Measurements from ENCODE around the gene ELAVL1.
A peak's percentile ranks its signal among the peaks of the same experiment; 100 is the strongest.

ELAVL1 gene

GRCh38 chr19:8023371-8023770, 17.9 kb upstream of the ELAVL1 start:
- FAIRE-seq (no peak), DNase-seq (ENCODE audit: insufficient read length, low spot score) (no peak)
- no peak for TF ChIP-seq TAF1 (IDR thresholded peaks at IDR 0.05; ENCODE audit: low read depth, low read length)
- no peak for TF ChIP-seq POLR2AphosphoS5 (IDR thresholded peaks at IDR 0.05; ENCODE audit: low read depth, low read length)
- no peak for TF ChIP-seq POLR2A (IDR thresholded peaks at IDR 0.05; ENCODE audit: low read depth, low read length)
- no peak for TF ChIP-seq POU2F2 (IDR thresholded peaks at IDR 0.05; ENCODE audit: low read depth, low read length)
- no peak for TF ChIP-seq PAX5 (IDR thresholded peaks at IDR 0.05; ENCODE audit: insufficient read depth, low read length, severe bottlenecking)
- no peak for TF ChIP-seq SPI1 (IDR thresholded peaks at IDR 0.05; ENCODE audit: low read depth, low read length)

GRCh38 chr19:8022275-8022674, 16.8 kb upstream of the ELAVL1 start:
- DNase-seq (ENCODE audit: insufficient read length, low spot score) (no peak), FAIRE-seq (no peak)
- no peak for TF ChIP-seq POLR2A (IDR thresholded peaks at IDR 0.05; ENCODE audit: low read depth, low read length)
- TF ChIP-seq SPI1 (IDR thresholded peaks at IDR 0.05; ENCODE audit: low read depth, low read length) = no peak
- TF ChIP-seq PAX5 (IDR thresholded peaks at IDR 0.05; ENCODE audit: insufficient read depth, low read length, severe bottlenecking) = no peak
- TF ChIP-seq TAF1 (IDR thresholded peaks at IDR 0.05; ENCODE audit: low read depth, low read length) = no peak
- no peak for TF ChIP-seq POU2F2 (IDR thresholded peaks at IDR 0.05; ENCODE audit: low read depth, low read length)
- TF ChIP-seq POLR2AphosphoS5 (IDR thresholded peaks at IDR 0.05; ENCODE audit: low read depth, low read length) = no peak

GRCh38 chr19:8021374-8021773, 15.9 kb upstream of the ELAVL1 start:
- TF ChIP-seq POLR2A (IDR thresholded peaks at IDR 0.05; ENCODE audit: low read depth, low read length) (no peak), POU2F2 (IDR thresholded peaks at IDR 0.05; ENCODE audit: low read depth, low read length) (no peak), PAX5 (IDR thresholded peaks at IDR 0.05; ENCODE audit: insufficient read depth, low read length, severe bottlenecking) (no peak), POLR2AphosphoS5 (IDR thresholded peaks at IDR 0.05; ENCODE audit: low read depth, low read length) (no peak), TAF1 (IDR thresholded peaks at IDR 0.05; ENCODE audit: low read depth, low read length) (no peak), SPI1 (IDR thresholded peaks at IDR 0.05; ENCODE audit: low read depth, low read length) (no peak)
- DNase-seq (ENCODE audit: insufficient read length, low spot score) (no peak), FAIRE-seq (no peak)

GRCh38 chr19:8020681-8021080, 15.2 kb upstream of the ELAVL1 start:
- FAIRE-seq (no peak), DNase-seq (ENCODE audit: insufficient read length, low spot score) (no peak)
- TF ChIP-seq TAF1 (IDR thresholded peaks at IDR 0.05; ENCODE audit: low read depth, low read length) = no peak
- TF ChIP-seq POU2F2 (IDR thresholded peaks at IDR 0.05; ENCODE audit: low read depth, low read length) = no peak
- TF ChIP-seq POLR2AphosphoS5 (IDR thresholded peaks at IDR 0.05; ENCODE audit: low read depth, low read length) = no peak
- no peak for TF ChIP-seq SPI1 (IDR thresholded peaks at IDR 0.05; ENCODE audit: low read depth, low read length)
- TF ChIP-seq PAX5 (IDR thresholded peaks at IDR 0.05; ENCODE audit: insufficient read depth, low read length, severe bottlenecking) = no peak
- TF ChIP-seq POLR2A (IDR thresholded peaks at IDR 0.05; ENCODE audit: low read depth, low read length) = no peak

- FAIRE-seq (peak; percentile 96), DNase-seq (ENCODE audit: insufficient read length, low spot score) (peak; percentile 72)
- peak; percentile 57 for TF ChIP-seq SPI1 (IDR thresholded peaks at IDR 0.05; ENCODE audit: low read depth, low read length)
- no peak for TF ChIP-seq PAX5 (IDR thresholded peaks at IDR 0.05; ENCODE audit: insufficient read depth, low read length, severe bottlenecking)
Observed at GRCh38 chr19:8017808-8018207, 12.4 kb upstream of the ELAVL1 start.

GRCh38 chr19:8004723-8005513, 523 bp downstream of the ELAVL1 start:
- no peak for FAIRE-seq
- DNase-seq (ENCODE audit: insufficient read length, low spot score) = no peak
- TF ChIP-seq PAX5 (IDR thresholded peaks at IDR 0.05; ENCODE audit: insufficient read depth, low read length, severe bottlenecking) (no peak), POU2F2 (IDR thresholded peaks at IDR 0.05; ENCODE audit: low read depth, low read length) (no peak), POLR2A (IDR thresholded peaks at IDR 0.05; ENCODE audit: low read depth, low read length) (no peak), SPI1 (IDR thresholded peaks at IDR 0.05; ENCODE audit: low read depth, low read length) (no peak), TAF1 (IDR thresholded peaks at IDR 0.05; ENCODE audit: low read depth, low read length) (no peak), POLR2AphosphoS5 (IDR thresholded peaks at IDR 0.05; ENCODE audit: low read depth, low read length) (no peak)

GRCh38 chr19:8004001-8004400, 1.4 kb downstream of the ELAVL1 start:
- DNase-seq (ENCODE audit: insufficient read length, low spot score) (no peak), FAIRE-seq (no peak)
- TF ChIP-seq POU2F2 (IDR thresholded peaks at IDR 0.05; ENCODE audit: low read depth, low read length) = no peak
- no peak for TF ChIP-seq POLR2AphosphoS5 (IDR thresholded peaks at IDR 0.05; ENCODE audit: low read depth, low read length)
- no peak for TF ChIP-seq SPI1 (IDR thresholded peaks at IDR 0.05; ENCODE audit: low read depth, low read length)
- no peak for TF ChIP-seq POLR2A (IDR thresholded peaks at IDR 0.05; ENCODE audit: low read depth, low read length)
- no peak for TF ChIP-seq TAF1 (IDR thresholded peaks at IDR 0.05; ENCODE audit: low read depth, low read length)

GRCh38 chr19:8001995-8002849, 3.2 kb downstream of the ELAVL1 start:
- FAIRE-seq = peak; percentile 94
- DNase-seq (ENCODE audit: insufficient read length, low spot score) = peak; percentile 71
- TF ChIP-seq SPI1 (IDR thresholded peaks at IDR 0.05; ENCODE audit: low read depth, low read length) = peak; percentile 80
- no peak for TF ChIP-seq POLR2AphosphoS5 (IDR thresholded peaks at IDR 0.05; ENCODE audit: low read depth, low read length)
- 0 out of 2 replicates have a peak, but pooled peaks have one; percentile 18 for TF ChIP-seq POU2F2 (IDR thresholded peaks at IDR 0.05; ENCODE audit: low read depth, low read length)

- FAIRE-seq = no peak
- TF ChIP-seq PAX5 (IDR thresholded peaks at IDR 0.05; ENCODE audit: insufficient read depth, low read length, severe bottlenecking) = no peak
- no peak for TF ChIP-seq TAF1 (IDR thresholded peaks at IDR 0.05; ENCODE audit: low read depth, low read length)
- TF ChIP-seq POU2F2 (IDR thresholded peaks at IDR 0.05; ENCODE audit: low read depth, low read length) = no peak
- TF ChIP-seq POLR2A (IDR thresholded peaks at IDR 0.05; ENCODE audit: low read depth, low read length) = no peak
- no peak for TF ChIP-seq SPI1 (IDR thresholded peaks at IDR 0.05; ENCODE audit: low read depth, low read length)
- TF ChIP-seq POLR2AphosphoS5 (IDR thresholded peaks at IDR 0.05; ENCODE audit: low read depth, low read length) = no peak
- DNase-seq (ENCODE audit: insufficient read length, low spot score) = no peak
Observed at GRCh38 chr19:8001651-8001994, 3.8 kb downstream of the ELAVL1 start.

Data from GM12891 (cell line).